Fibroblast of lung (primary cell): Measurements from ENCODE around the gene TEC. TPM values are rescaled to one million over a fixed set of nuclear protein-coding genes. Genes with fewer than 3 reads are reported as not detected.
A peak's percentile ranks its signal among the peaks of the same experiment; 100 is the strongest.

Experiments used
- DNase-seq, 2 donors: peaks; one replicate each; pipeline versions ENCODE4 v3.0.0 to v3.0.0-alpha.2; 2010; ENCODE audit warnings: low read depth in 2 of 2
- H2AFZ ChIP-seq: 2 replicates; pipeline ENCODE4 v1.5.1; 2012; ENCODE audit warnings: low read length, control low read depth, inconsistent platforms
- H3K27ac ChIP-seq: 2 replicates; pipeline ENCODE4 v1.5.1; 2011; ENCODE audit warnings: low read length, control low read depth; ENCODE audit not compliant: insufficient read depth
- H3K27me3 ChIP-seq: 2 replicates; pipeline ENCODE4 v1.5.1; 2011; ENCODE audit warnings: mild to moderate bottlenecking, low read length; ENCODE audit not compliant: control insufficient read depth, insufficient read depth
- H3K36me3 ChIP-seq: 2 replicates; pipeline ENCODE4 v1.5.1; 2011; ENCODE audit warnings: low read length; ENCODE audit not compliant: control insufficient read depth, insufficient read depth
- H3K4me1 ChIP-seq: 2 replicates; pipeline ENCODE4 v1.5.1; 2011; ENCODE audit warnings: low read length; ENCODE audit not compliant: control insufficient read depth, insufficient read depth; ENCODE audit errors: extremely low read depth
- H3K4me2 ChIP-seq: 2 replicates; pipeline ENCODE4 v1.5.1; 2011; ENCODE audit warnings: low read length, control low read depth; ENCODE audit not compliant: insufficient read depth; ENCODE audit errors: extremely low read depth
- H3K4me3 ChIP-seq, 4 experiments: fragments of 200-600 bp in 1 of 4; sonication (generic) in 1 of 4; replicated peaks in 1 of 4; 2 replicates each; pipeline ENCODE4 v1.5.1; 2011 to 2016; ENCODE audit warnings: low read length in 4 of 4, low read depth in 3 of 4, mild to moderate bottlenecking in 3 of 4, control low read depth in 2 of 4, inconsistent platforms in 1 of 4, mixed read lengths in 1 of 4; ENCODE audit not compliant: insufficient read depth in 1 of 4; ENCODE audit errors: control extremely low read depth in 1 of 4
- H3K79me2 ChIP-seq: 2 replicates; pipeline ENCODE4 v1.5.1; 2012; ENCODE audit warnings: mild to moderate bottlenecking, low read length, inconsistent platforms; ENCODE audit not compliant: control insufficient read depth, insufficient read depth
- H3K9ac ChIP-seq: 2 replicates; pipeline ENCODE4 v1.5.1; 2011; ENCODE audit warnings: mild to moderate bottlenecking, low read length, control low read depth; ENCODE audit not compliant: insufficient read depth
- H3K9me3 ChIP-seq: 2 replicates; pipeline ENCODE4 v1.5.1; 2012; ENCODE audit warnings: low read depth, low read length; ENCODE audit not compliant: control insufficient read depth, insufficient read depth
- H4K20me1 ChIP-seq: 2 replicates; pipeline ENCODE4 v1.5.1; 2011; ENCODE audit warnings: low read length; ENCODE audit not compliant: control insufficient read depth, insufficient read depth; ENCODE audit errors: extremely low read depth
- EZH2 ChIP-seq: IDR thresholded peaks from 2 replicates; pipeline ENCODE4 v1.5.1; 2012; ENCODE audit warnings: low read length, control low read depth, mild to moderate bottlenecking; ENCODE audit errors: missing control alignments
- polyA plus RNA-seq, 2 donors: library from polyadenylated mRNA; depleted of rRNA in 1 of 2; stranded (reverse) in 1 of 2; unstranded in 1 of 2; fragments of >200 nt; gene quantifications; 2 replicates each; pipeline ENCODE4 v1.2.1, GENCODE V29; 2011 to 2012; ENCODE audit warnings: missing spikeins in 1 of 2
- total RNA-seq: library from RNA; depleted of rRNA; stranded (reverse); fragments of >200 nt; gene quantifications from 2 replicates; pipeline ENCODE4 v1.2.1, GENCODE V29; 2014
- TF ChIP-seq, protein P1 (sequence below), 2 donors: IDR thresholded peaks in 1 of 2; conservative IDR thresholded peaks in 1 of 2; 1 replicate in 1 of 2; 2 replicates in 1 of 2; pipeline ENCODE4 v1.5.1; 2011 to 2012; ENCODE audit warnings: low read length in 2 of 2, control low read depth in 1 of 2, inconsistent platforms in 1 of 2, low read depth in 1 of 2, mild to moderate bottlenecking in 1 of 2

TEC gene
- total and polyA plus RNA-seq, 2 donors (not counting 1 experiment from before 2014, with no cell fraction given): 0.79 to 5.3 TPM

DNA sequence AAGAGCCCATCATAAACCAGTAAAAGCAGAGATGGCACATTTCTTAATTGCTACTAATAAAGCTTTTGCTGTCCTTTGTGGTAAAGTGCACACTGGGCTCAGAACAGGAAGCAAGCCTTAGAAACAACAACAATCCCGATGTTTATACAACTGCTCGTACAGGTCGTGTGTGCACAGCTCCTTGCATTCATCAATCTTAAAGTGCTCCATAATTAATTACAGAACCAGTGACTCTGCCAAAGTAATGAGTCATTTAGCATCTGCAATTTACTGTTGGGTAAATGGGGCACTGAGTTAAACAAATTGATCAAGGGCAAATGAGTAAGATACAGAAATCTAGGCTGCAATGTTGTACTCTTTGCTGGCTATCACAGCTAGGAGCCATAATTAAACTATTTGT, 74.3 kb downstream of the TEC start:
- H3K4me2 ChIP-seq: peak overlapping the region; percentile 45
- no peak overlapping the region for H2AFZ ChIP-seq
- no peak overlapping the region for H3K9ac ChIP-seq
- H3K4me3 ChIP-seq: no peak overlapping the region
- TF ChIP-seq, protein P1, sequence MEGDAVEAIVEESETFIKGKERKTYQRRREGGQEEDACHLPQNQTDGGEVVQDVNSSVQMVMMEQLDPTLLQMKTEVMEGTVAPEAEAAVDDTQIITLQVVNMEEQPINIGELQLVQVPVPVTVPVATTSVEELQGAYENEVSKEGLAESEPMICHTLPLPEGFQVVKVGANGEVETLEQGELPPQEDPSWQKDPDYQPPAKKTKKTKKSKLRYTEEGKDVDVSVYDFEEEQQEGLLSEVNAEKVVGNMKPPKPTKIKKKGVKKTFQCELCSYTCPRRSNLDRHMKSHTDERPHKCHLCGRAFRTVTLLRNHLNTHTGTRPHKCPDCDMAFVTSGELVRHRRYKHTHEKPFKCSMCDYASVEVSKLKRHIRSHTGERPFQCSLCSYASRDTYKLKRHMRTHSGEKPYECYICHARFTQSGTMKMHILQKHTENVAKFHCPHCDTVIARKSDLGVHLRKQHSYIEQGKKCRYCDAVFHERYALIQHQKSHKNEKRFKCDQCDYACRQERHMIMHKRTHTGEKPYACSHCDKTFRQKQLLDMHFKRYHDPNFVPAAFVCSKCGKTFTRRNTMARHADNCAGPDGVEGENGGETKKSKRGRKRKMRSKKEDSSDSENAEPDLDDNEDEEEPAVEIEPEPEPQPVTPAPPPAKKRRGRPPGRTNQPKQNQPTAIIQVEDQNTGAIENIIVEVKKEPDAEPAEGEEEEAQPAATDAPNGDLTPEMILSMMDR (conservative IDR thresholded peaks at IDR 0.05 in 1 of 2, IDR thresholded peaks at IDR 0.05 in 1 of 2; ENCODE audit: low read depth in 1 of 2, low read length in 2 of 2): no peak
- no peak for TF ChIP-seq EZH2
- no peak overlapping the region for H3K27ac ChIP-seq
- H3K36me3 ChIP-seq: no peaks in the 10 kb centered on the region
- H3K4me1 ChIP-seq: peaks cover 3% of the 10 kb centered on the region
- H4K20me1 ChIP-seq: no peaks in the 10 kb centered on the region
- peak; percentile 57 to 63 for DNase-seq
- no peaks in the 10 kb centered on the region for H3K9me3 ChIP-seq
- H3K27me3 ChIP-seq: no peaks in the 10 kb centered on the region
- H3K79me2 ChIP-seq: no peaks in the 10 kb centered on the region

DNA sequence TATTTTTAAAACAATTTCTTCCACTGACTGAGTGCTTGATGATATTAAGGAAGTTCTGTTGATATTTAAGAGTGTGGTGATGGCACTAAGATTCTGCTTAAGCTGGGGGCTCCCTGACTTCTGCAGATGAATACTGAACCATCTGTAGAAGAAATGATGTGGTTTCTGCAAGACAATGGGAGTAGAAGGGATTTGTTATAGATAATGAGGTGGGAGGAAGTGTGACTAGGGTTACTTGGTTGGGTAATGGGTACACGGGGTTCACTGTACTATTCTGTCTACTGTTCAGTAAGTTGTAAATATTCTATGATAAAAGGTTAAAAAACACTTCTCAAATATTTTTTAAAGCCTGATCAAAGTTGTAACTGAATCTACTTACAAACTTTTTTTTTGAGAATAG, 74.7 kb downstream of the TEC start:
- Histone ChIP-seq H3K79me2 (no peaks in the 10 kb centered on the region), H4K20me1 (no peaks in the 10 kb centered on the region), H3K9ac (no peak overlapping the region), H3K27me3 (no peaks in the 10 kb centered on the region), H3K4me3 (no peak overlapping the region), H3K4me2 (no peak overlapping the region), H3K36me3 (no peaks in the 10 kb centered on the region), H3K9me3 (no peaks in the 10 kb centered on the region), H3K27ac (no peak overlapping the region), H3K4me1 (peaks cover 3% of the 10 kb centered on the region), H2AFZ (no peak overlapping the region)
- TF ChIP-seq EZH2: no peak
- TF ChIP-seq, protein P1 (conservative IDR thresholded peaks at IDR 0.05 in 1 of 2, IDR thresholded peaks at IDR 0.05 in 1 of 2; ENCODE audit: low read depth in 1 of 2, low read length in 2 of 2): no peak
- peak in 1 of 2 donors; percentile 12 for DNase-seq

GRCh38 chr4:48193921-48194468, 75.6 kb downstream of the TEC start:
- Histone ChIP-seq H4K20me1 (no peaks in the 10 kb centered on the region), H3K79me2 (no peaks in the 10 kb centered on the region), H3K9me3 (no peaks in the 10 kb centered on the region), H3K27me3 (no peaks in the 10 kb centered on the region), H3K9ac (no peak overlapping the region), H3K4me3 (no peak overlapping the region), H3K27ac (no peak overlapping the region), H2AFZ (no peak overlapping the region), H3K4me1 (peaks cover 3% of the 10 kb centered on the region), H3K36me3 (no peaks in the 10 kb centered on the region), H3K4me2 (no peak overlapping the region)
- DNase-seq: no peak
- TF ChIP-seq, protein P1 (conservative IDR thresholded peaks at IDR 0.05 in 1 of 2, IDR thresholded peaks at IDR 0.05 in 1 of 2; ENCODE audit: low read depth in 1 of 2, low read length in 2 of 2): no peak
- no peak for TF ChIP-seq EZH2
